ENCODE results near the gene ACADSB. TPM values are rescaled to one million over a fixed set of nuclear protein-coding genes. Genes with fewer than 3 reads are reported as not detected.

The ACADSB gene
- total and polyA plus RNA-seq, 2 donors (not counting 1 experiment from before 2014, with no cell fraction given) = 6.8 to 27.8 TPM

- intact Hi-C loops (cut with micrococcal nuclease) = no loop called here
- no peaks in the 10 kb centered on the region for H3K9me3 Mint-ChIP-seq (ENCODE audit: insufficient read depth)
- peaks cover 15% of the 10 kb centered on the region for H3K27me3 Mint-ChIP-seq
- Histone ChIP-seq H3K9ac (ENCODE audit: low read length) (no peak overlapping the region), H3K36me3 (replicated peaks in 1 of 2; ENCODE audit: control extremely low read depth in 1 of 2, control insufficient read depth in 1 of 2, extremely low read depth in 1 of 2, insufficient read depth in 2 of 2, low read length in 1 of 2) (no peaks in the 10 kb centered on the region), H3K9me3 (ENCODE audit: control extremely low read depth in 1 of 3, control insufficient read depth in 2 of 3, insufficient read depth in 1 of 3, low read length in 2 of 3) (no peaks in the 10 kb centered on the region), H3K27me3 (replicated peaks in 1 of 4; ENCODE audit: control extremely low read depth in 1 of 4, control insufficient read depth in 3 of 4, insufficient read depth in 4 of 4, low read length in 3 of 4) (peaks cover 0 to 14% (median 7%) of the 10 kb centered on the region in 4 experiments), H3K27ac (ENCODE audit: low read length in 2 of 2) (no peak overlapping the region), H3K4me1 (ENCODE audit: control insufficient read depth in 2 of 2, insufficient read depth in 2 of 2, low read length in 2 of 2) (no peaks in the 10 kb centered on the region), H4K20me1 (ENCODE audit: control insufficient read depth, insufficient read depth, low read length, poor library complexity, severe bottlenecking) (no peaks in the 10 kb centered on the region), H3K79me2 (ENCODE audit: control insufficient read depth, insufficient read depth, low read length) (no peaks in the 10 kb centered on the region), H2AFZ (ENCODE audit: insufficient read depth, low read depth, low read length, poor library complexity, severe bottlenecking) (no peak overlapping the region), H3K4me2 (replicated peaks; ENCODE audit: low read depth, low read length, poor library complexity, severe bottlenecking) (no peak overlapping the region), H3K4me3 (ENCODE audit: control extremely low read depth in 1 of 5, extremely low read depth in 1 of 5, insufficient read depth in 1 of 5, low read depth in 2 of 5, low read length in 4 of 5) (no peak overlapping the region)
- ChIA-PET CTCF (no interaction called here), POLR2A (no interaction called here)
- no peaks in the 10 kb centered on the region for H3K4me1 Mint-ChIP-seq
- 92% methylated on average over 8 of the region's 10 CpGs for WGBS (ENCODE audit: insufficient coverage)
- no peak overlapping the region for H3K4me3 Mint-ChIP-seq
- TF ChIP-seq CTCF (IDR thresholded peaks at IDR 0.05) (no peak), EZH2 (IDR thresholded peaks at IDR 0.05; ENCODE audit: borderline replicate concordance, insufficient read depth, low read depth, low read length, poor library complexity, severe bottlenecking) (no peak)
- DNase-seq (no peak), ATAC-seq (ENCODE audit: low read depth) (no peak)
- no peak overlapping the region for H3K27ac Mint-ChIP-seq
These were observed 53.9 kb downstream of the ACADSB start for GRCh38 chr10:123062726-123063125.

DNA sequence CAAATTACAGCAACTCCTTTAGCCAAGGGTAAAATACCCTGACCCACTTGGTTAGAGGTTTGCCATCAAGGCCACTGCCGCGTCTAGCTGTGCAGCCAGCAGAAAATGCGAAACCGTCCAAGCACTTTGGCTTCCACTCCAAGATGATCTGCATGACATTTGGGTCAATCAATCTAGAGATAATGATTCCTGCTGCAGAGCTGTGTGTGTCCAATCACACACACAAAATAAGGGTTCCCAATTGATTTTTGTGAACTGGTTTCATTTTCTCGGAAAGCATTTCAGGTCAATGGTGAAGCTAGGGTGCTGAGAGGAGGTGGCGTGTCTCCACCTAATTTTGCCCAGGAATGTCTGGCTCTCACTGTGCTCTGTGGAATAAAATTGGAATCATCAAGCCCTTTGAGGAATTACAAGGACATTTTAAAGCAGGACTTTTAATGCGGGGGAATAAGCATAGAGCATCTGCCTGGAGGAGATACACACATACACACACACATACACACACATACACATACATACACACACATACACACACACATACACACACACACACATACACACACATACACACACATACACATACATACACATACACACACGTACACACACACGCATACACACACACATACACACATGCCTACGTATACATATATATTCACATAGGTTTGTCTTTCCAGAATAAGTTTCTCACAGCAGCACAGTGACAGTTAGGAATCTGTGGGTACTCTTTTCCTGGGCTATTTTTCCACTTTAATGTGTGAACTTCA is 59.5 kb downstream of the ACADSB start:
- CTCF ChIA-PET = no interaction called here
- H3K36me3 ChIP-seq (replicated peaks in 1 of 2; ENCODE audit: control extremely low read depth in 1 of 2, control insufficient read depth in 1 of 2, extremely low read depth in 1 of 2, insufficient read depth in 2 of 2, low read length in 1 of 2) = no peaks in the 10 kb centered on the region
- ATAC-seq (ENCODE audit: low read depth) = no peak
- Mint-ChIP-seq H3K4me3 (no peak overlapping the region), H3K4me1 (no peaks in the 10 kb centered on the region), H3K27me3 (peaks cover 40% of the 10 kb centered on the region), H3K9me3 (ENCODE audit: insufficient read depth) (no peaks in the 10 kb centered on the region), H3K27ac (no peak overlapping the region)
- POLR2A ChIA-PET = no interaction called here
- DNase-seq = no peak
- H3K4me2 ChIP-seq (replicated peaks; ENCODE audit: low read depth, low read length, poor library complexity, severe bottlenecking) = no peak overlapping the region
- no peak overlapping the region for H3K4me3 ChIP-seq (ENCODE audit: control extremely low read depth in 1 of 5, extremely low read depth in 1 of 5, insufficient read depth in 1 of 5, low read depth in 2 of 5, low read length in 4 of 5)
- H3K79me2 ChIP-seq (ENCODE audit: control insufficient read depth, insufficient read depth, low read length) = no peaks in the 10 kb centered on the region
- no peak overlapping the region for H2AFZ ChIP-seq (ENCODE audit: insufficient read depth, low read depth, low read length, poor library complexity, severe bottlenecking)
- no peak overlapping the region for H3K27ac ChIP-seq (ENCODE audit: low read length in 2 of 2)
- no peaks in the 10 kb centered on the region for H4K20me1 ChIP-seq (ENCODE audit: control insufficient read depth, insufficient read depth, low read length, poor library complexity, severe bottlenecking)
- 93% methylated on average over 9 of the region's 10 CpGs for WGBS (ENCODE audit: insufficient coverage)
- no peaks in the 10 kb centered on the region for H3K4me1 ChIP-seq (ENCODE audit: control insufficient read depth in 2 of 2, insufficient read depth in 2 of 2, low read length in 2 of 2)
- peaks cover 0 to 14% (median 9%) of the 10 kb centered on the region in 4 experiments for H3K27me3 ChIP-seq (replicated peaks in 1 of 4; ENCODE audit: control extremely low read depth in 1 of 4, control insufficient read depth in 3 of 4, insufficient read depth in 4 of 4, low read length in 3 of 4)
- no peak overlapping the region for H3K9ac ChIP-seq (ENCODE audit: low read length)
- TF ChIP-seq CTCF (IDR thresholded peaks at IDR 0.05) (no peak), EZH2 (IDR thresholded peaks at IDR 0.05; ENCODE audit: borderline replicate concordance, insufficient read depth, low read depth, low read length, poor library complexity, severe bottlenecking) (no peak)
- intact Hi-C loops (cut with micrococcal nuclease) = no loop called here
- no peaks in the 10 kb centered on the region for H3K9me3 ChIP-seq (ENCODE audit: control extremely low read depth in 1 of 3, control insufficient read depth in 2 of 3, insufficient read depth in 1 of 3, low read length in 2 of 3)

Measured in B cell (primary cell).